GM10266 (cell line): ENCODE data around the gene GEMIN5.

Experiments used
- DNase-seq: peaks from one replicate; pipeline ENCODE4 v3.0.0; 2012; ENCODE audit errors: extremely low spot score
- CTCF ChIP-seq: IDR thresholded peaks from 2 replicates; pipeline ENCODE4 v1.5.1; 2012; ENCODE audit warnings: mild to moderate bottlenecking, low read depth; ENCODE audit not compliant: control insufficient read depth, insufficient read depth; ENCODE audit errors: missing control alignments

The GEMIN5 gene

GRCh38 chr5:154844809-154845208 lies 93.2 kb downstream of the GEMIN5 start:
- DNase-seq = no peak

GRCh38 chr5:154842689-154843530 lies 95.1 kb downstream of the GEMIN5 start:
- no peak for DNase-seq
- no peak for TF ChIP-seq CTCF

More at GRCh38 chr5:154844809-154845208, 93.2 kb downstream of the GEMIN5 start:
- TF ChIP-seq CTCF = no peak

GRCh38 chr5:154841273-154841661 lies 96.7 kb downstream of the GEMIN5 start:
- no peak for DNase-seq
- TF ChIP-seq CTCF = no peak

- no peak for TF ChIP-seq CTCF
- DNase-seq = no peak
Observed at GRCh38 chr5:154840435-154841272, 97.4 kb downstream of the GEMIN5 start.
